Loucy (cell line): ENCODE data around the gene VAPB.

ENCODE experiments used
- CTCF ChIP-seq: fragments of 200-600 bp; sonication (generic); conservative IDR thresholded peaks from 2 replicates; pipeline ENCODE4 v1.5.1; 2014; ENCODE audit warnings: mild to moderate bottlenecking, antibody characterized with exemption, low read length
- EZH2phosphoT487 ChIP-seq: fragments of 200-600 bp; IDR thresholded peaks from 2 replicates; pipeline ENCODE4 v1.6.1; 2018; ENCODE audit warnings: antibody characterized with exemption, mild to moderate bottlenecking, moderate library complexity, borderline replicate concordance

- no peak for TF ChIP-seq CTCF
- TF ChIP-seq EZH2phosphoT487 = no peak
Measured at GRCh38 chr20:58366866-58367265, 22.2 kb upstream of the VAPB start.
